Vagina (tissue), 2 donors: Measurements from ENCODE around the gene PDE11A.

Experiments used
- CTCF ChIP-seq, 3 experiments: fragments of 450-650 bp in 2 of 3; fragments of 200-600 bp in 1 of 3; sonication (generic) in 1 of 3; IDR thresholded peaks; one replicate each; pipeline ENCODE4 v1.5.1; 2017 to 2019; ENCODE audit warnings: antibody characterized with exemption in 3 of 3, mild to moderate bottlenecking in 2 of 3, moderate library complexity in 2 of 3
- POLR2A ChIP-seq, 2 donors: fragments of 450-650 bp; IDR thresholded peaks; one replicate each; pipeline ENCODE4 v1.6.1; 2017; ENCODE audit warnings: antibody characterized with exemption in 2 of 2, mild to moderate bottlenecking in 2 of 2, moderate library complexity in 2 of 2

- TF ChIP-seq POLR2A (IDR thresholded peaks at IDR 0.05) (no peak), CTCF (IDR thresholded peaks at IDR 0.05) (no peak)
Measured at GRCh38 chr2:177669625-177670330, 402.8 kb downstream of the PDE11A start.
